H1 (cell line): Measurements from ENCODE around the gene ZDHHC11B. TPM values are rescaled to one million over a fixed set of nuclear protein-coding genes. Genes with fewer than 3 reads are reported as not detected.
"Not testable (repeated sequence)": the region's sequence is repeated elsewhere in the genome, so short reads cannot be mapped to it uniquely, and the experiment has no call there.

Experiments used
- CTCF ChIA-PET: fragments of 300-600 bp; sonication (Branson Sonifier 250); formaldehyde crosslinking; loops from one replicate; lab custom pipeline; 2021; ENCODE audit not compliant: partially characterized antibody; lab: Charles Lee
- POLR2A ChIA-PET: fragments of 300-600 bp; sonication (Branson Sonifier 250); formaldehyde crosslinking; loops from one replicate; lab custom pipeline; 2021; ENCODE audit warnings: inconsistent platforms; ENCODE audit not compliant: partially characterized antibody; lab: Charles Lee
- DNase-seq, 2 experiments: peaks; one replicate each; pipeline versions ENCODE4 v3.0.0 to v3.0.0-alpha.2; 2010 to 2022; ENCODE audit warnings: low spot score in 2 of 2, low read depth in 1 of 2, mixed read lengths in 1 of 2
- FAIRE-seq: peaks from 2 replicates; lab custom pipeline; 2011; peaks lifted over from hg19 to GRCh38; lab: Jason Lieb, UNC
- H2AFZ ChIP-seq: 2 replicates; pipeline ENCODE4 v1.8.1; 2012; ENCODE audit warnings: low read length, inconsistent platforms
- H2AK5ac ChIP-seq: 2 replicates; pipeline ENCODE4 v1.6.1; 2013; ENCODE audit warnings: low read depth, low read length
- H2BK120ac ChIP-seq: replicated peaks from 2 replicates; pipeline ENCODE3; 2013; ENCODE audit warnings: low read depth, low read length, inconsistent platforms
- H2BK12ac ChIP-seq: 2 replicates; pipeline ENCODE4 v1.6.1; 2013; ENCODE audit warnings: low read depth, low read length
- H2BK15ac ChIP-seq: 2 replicates; pipeline ENCODE4 v1.6.1; 2013; ENCODE audit warnings: low read length
- H2BK20ac ChIP-seq: 2 replicates; pipeline ENCODE4 v1.6.1; 2013; ENCODE audit warnings: low read length
- H2BK5ac ChIP-seq: 2 replicates; pipeline ENCODE4 v1.6.1; 2013; ENCODE audit warnings: low read depth, low read length
- H3K14ac ChIP-seq: 2 replicates; pipeline ENCODE4 v1.6.1; 2013; ENCODE audit warnings: inconsistent platforms; ENCODE audit not compliant: insufficient read length
- H3K18ac ChIP-seq: 2 replicates; pipeline ENCODE4 v1.6.1; 2013; ENCODE audit warnings: low read length; ENCODE audit errors: extremely low read depth
- H3K23ac ChIP-seq: 2 replicates; pipeline ENCODE4 v1.6.1; 2013; ENCODE audit warnings: inconsistent platforms; ENCODE audit not compliant: insufficient read length
- H3K23me2 ChIP-seq: 2 replicates; pipeline ENCODE4 v1.6.1; 2013; ENCODE audit warnings: low read depth, low read length
- H3K27ac ChIP-seq: 2 replicates; pipeline ENCODE4 v1.6.1; 2011; ENCODE audit warnings: low read depth, low read length, inconsistent platforms
- H3K27me3 ChIP-seq, 4 experiments: replicated peaks in 1 of 4; 1 replicate in 1 of 4; 2 replicates in 3 of 4; pipeline versions ENCODE4 v1.6.1 to v1.8.1; 2011 to 2013; ENCODE audit warnings: low read length in 3 of 4, mild to moderate bottlenecking in 3 of 4, inconsistent platforms in 2 of 4, mixed read lengths in 2 of 4, moderate library complexity in 1 of 4; ENCODE audit not compliant: control insufficient read depth in 3 of 4, insufficient read depth in 3 of 4; ENCODE audit errors: extremely low read depth in 1 of 4
- H3K36me3 ChIP-seq, 4 experiments: 2 replicates each; pipeline versions ENCODE4 v1.6.1 to v1.8.1; 2011 to 2013; ENCODE audit warnings: mild to moderate bottlenecking in 4 of 4, low read length in 3 of 4, moderate library complexity in 2 of 4, control low read depth in 1 of 4, inconsistent platforms in 1 of 4; ENCODE audit not compliant: insufficient read depth in 4 of 4, control insufficient read depth in 2 of 4
- H3K4ac ChIP-seq: replicated peaks from 2 replicates; pipeline ENCODE3; 2013; ENCODE audit warnings: low read length, low read depth, mixed read lengths, inconsistent platforms; ENCODE audit not compliant: insufficient read length
- H3K4me1 ChIP-seq, 4 experiments: replicated peaks in 1 of 4; 1 replicate in 1 of 4; 2 replicates in 3 of 4; pipeline versions ENCODE4 v1.6.1 to v1.8.1; 2011 to 2013; ENCODE audit warnings: low read length in 3 of 4, inconsistent platforms in 2 of 4, mixed read lengths in 1 of 4; ENCODE audit not compliant: insufficient read depth in 4 of 4, control insufficient read depth in 3 of 4
- H3K4me2 ChIP-seq, 2 experiments: 2 replicates each; pipeline versions ENCODE4 v1.6.1 to v1.8.1; 2011 to 2013; ENCODE audit warnings: low read depth in 2 of 2, low read length in 2 of 2, control low read depth in 1 of 2, inconsistent platforms in 1 of 2, mild to moderate bottlenecking in 1 of 2; ENCODE audit not compliant: insufficient read depth in 1 of 2
- H3K4me3 ChIP-seq, 4 experiments: fragments of 200-600, 300-600 bp in 1 of 4; sonication (generic), shearing (Covaris generic), sonication (Bioruptor Twin) in 1 of 4; 2 replicates each; pipeline versions ENCODE4 v1.5.1 to v1.8.1; 2011 to 2016; ENCODE audit warnings: low read length in 4 of 4, low read depth in 3 of 4, control low read depth in 2 of 4, inconsistent platforms in 2 of 4, mild to moderate bottlenecking in 2 of 4, mixed read lengths in 1 of 4, moderate library complexity in 1 of 4; ENCODE audit not compliant: insufficient read depth in 2 of 4; ENCODE audit errors: extremely low read depth in 1 of 4
- H3K56ac ChIP-seq: replicated peaks from 2 replicates; pipeline ENCODE3; 2013; ENCODE audit warnings: low read depth, mild to moderate bottlenecking, mixed read lengths, low read length, inconsistent platforms; ENCODE audit not compliant: insufficient read length
- H3K79me1 ChIP-seq: 2 replicates; pipeline ENCODE4 v1.6.1; 2013; ENCODE audit warnings: low read depth, low read length, control low read depth
- H3K79me2 ChIP-seq, 2 experiments: 2 replicates each; pipeline versions ENCODE4 v1.6.1 to v1.8.1; 2012 to 2013; ENCODE audit warnings: low read length in 2 of 2, mild to moderate bottlenecking in 2 of 2, inconsistent platforms in 1 of 2; ENCODE audit not compliant: insufficient read depth in 2 of 2, control insufficient read depth in 1 of 2
- H3K9ac ChIP-seq, 4 experiments: replicated peaks in 1 of 4; 1 replicate in 1 of 4; 2 replicates in 3 of 4; pipeline versions ENCODE4 v1.6.1 to v1.8.1; 2011 to 2013; ENCODE audit warnings: low read depth in 3 of 4, low read length in 3 of 4, control low read depth in 2 of 4, mild to moderate bottlenecking in 2 of 4, moderate library complexity in 2 of 4, inconsistent platforms in 1 of 4; ENCODE audit errors: extremely low read depth in 1 of 4
- H3K9me3 ChIP-seq, 2 experiments: 2 replicates each; pipeline versions ENCODE4 v1.6.1 to v1.8.1; 2012 to 2013; ENCODE audit warnings: mild to moderate bottlenecking in 2 of 2, moderate library complexity in 2 of 2, control low read depth in 1 of 2, inconsistent platforms in 1 of 2, low read depth in 1 of 2, low read length in 1 of 2, mixed read lengths in 1 of 2; ENCODE audit not compliant: insufficient read depth in 2 of 2
- H4K20me1 ChIP-seq, 2 experiments: replicated peaks in 1 of 2; 2 replicates each; pipeline versions ENCODE3 to v1.8.1; 2011 to 2013; ENCODE audit warnings: inconsistent platforms in 2 of 2, low read length in 2 of 2, mild to moderate bottlenecking in 1 of 2; ENCODE audit not compliant: insufficient read depth in 2 of 2, control insufficient read depth in 1 of 2
- H4K5ac ChIP-seq: 2 replicates; pipeline ENCODE4 v1.6.1; 2013; ENCODE audit warnings: low read length, low read depth, mixed read lengths, inconsistent platforms; ENCODE audit not compliant: insufficient read length
- H4K8ac ChIP-seq: 2 replicates; pipeline ENCODE4 v1.8.0; 2013; ENCODE audit warnings: mild to moderate bottlenecking, moderate library complexity, low read length, inconsistent platforms; ENCODE audit not compliant: insufficient read depth; ENCODE audit errors: extremely low read depth
- H4K91ac ChIP-seq: replicated peaks from 2 replicates; pipeline ENCODE3; 2013; ENCODE audit warnings: low read length, mixed read lengths, inconsistent platforms; ENCODE audit not compliant: insufficient read length
- WGBS, 2 experiments: shearing (Covaris generic) in 1 of 2; methylation state at CpG; one replicate each; pipeline versions ENCODE4 v1.1.6 to v1.1.7; 2013 to 2015; ENCODE audit warnings: low lambda C conversion rate in 2 of 2, mixed read lengths in 2 of 2, inconsistent platforms in 1 of 2, low coverage in 1 of 2, missing lambda C conversion rate in 1 of 2; ENCODE audit not compliant: insufficient replicate concordance in 2 of 2, insufficient coverage in 1 of 2, insufficient read length in 1 of 2; ENCODE audit errors: extremely low coverage in 1 of 2, missing lambda C conversion rate in 1 of 2; 5-methylcytosine and 5-hydroxymethylcytosine counted together
- polyA plus RNA-seq, 7 experiments: library from polyadenylated mRNA; depleted of rRNA in 3 of 7; stranded (reverse) in 5 of 7; unstranded in 2 of 7; fragments of >200 nt in 5 of 7; fragments of 200-250 nt in 2 of 7; gene quantifications; 1 replicate in 5 of 7; 2 replicates in 1 of 7; 4 replicates in 1 of 7; pipeline versions ENCODE4 v1.2.1 to v1.2.3, GENCODE V29; 2011 to 2013; ENCODE audit warnings: missing spikeins in 2 of 7, mixed read lengths in 2 of 7
- total RNA-seq: library from RNA; stranded (reverse); fragmentation: NEBNext Ultra II Directional; extraction: Animal tissue kit (Norgen Biotek cat#: 25700); gene quantifications from 2 replicates; pipeline ENCODE4 v1.2.1, GENCODE V29; 2021

ZDHHC11B gene
- total and polyA plus RNA-seq, 2 of the 8 experiments (the other 6 are each of a cell fraction or from before 2014, with no cell fraction given): 0.29 to 2.5 TPM

DNA sequence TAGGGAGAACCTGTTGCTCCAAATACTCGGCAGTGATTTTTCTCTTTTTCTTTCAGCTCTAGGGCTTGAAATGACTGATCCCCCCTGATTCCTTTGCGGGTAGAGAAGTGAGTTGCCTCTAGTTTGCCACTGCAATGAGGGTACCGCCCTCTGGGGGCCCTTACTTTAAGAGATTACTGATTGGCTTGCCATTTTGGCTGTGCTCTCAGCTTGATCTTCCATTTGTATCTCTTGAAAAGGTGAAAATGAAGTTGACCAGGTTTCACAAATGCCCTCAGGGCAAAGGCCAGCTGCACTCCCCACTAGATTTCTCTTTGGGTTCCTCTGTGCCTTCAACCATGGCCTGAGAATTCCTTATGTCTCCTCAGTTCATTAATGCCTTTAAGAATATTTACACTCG is 13.5 kb upstream of the ZDHHC11B start:
- H3K18ac ChIP-seq, H2AK5ac ChIP-seq, H3K4me1 ChIP-seq, H3K4ac ChIP-seq, H3K14ac ChIP-seq, H2BK20ac ChIP-seq, H3K23ac ChIP-seq, H2BK12ac ChIP-seq, H2BK15ac ChIP-seq, POLR2A ChIA-PET, H2AFZ ChIP-seq, H3K56ac ChIP-seq, H4K5ac ChIP-seq, H3K27ac ChIP-seq, H3K79me2 ChIP-seq, DNase-seq, H2BK5ac ChIP-seq, H3K4me2 ChIP-seq, H2BK120ac ChIP-seq, H3K23me2 ChIP-seq, H3K9ac ChIP-seq, H3K27me3 ChIP-seq, H3K36me3 ChIP-seq, H4K20me1 ChIP-seq, CTCF ChIA-PET, H3K4me3 ChIP-seq, H3K79me1 ChIP-seq, H4K91ac ChIP-seq, H4K8ac ChIP-seq: not testable (repeated sequence)
- H3K9me3 ChIP-seq: peaks cover 10 to 20% of the 10 kb centered on the region in 2 experiments; a peak in 2 of 4 replicates
- FAIRE-seq: peak; percentile 88
- WGBS, 2 experiments: 63% methylated on average over 2 of the region's 4 CpGs; no CpG with 5 or more reads in 1 of the 2 experiments

GRCh38 chr5:795873-796272 is 11.3 kb upstream of the ZDHHC11B start:
- H3K4me1 ChIP-seq, H3K27me3 ChIP-seq, CTCF ChIA-PET, H3K4me2 ChIP-seq, H4K91ac ChIP-seq, H3K23me2 ChIP-seq, H3K23ac ChIP-seq, H3K79me1 ChIP-seq, FAIRE-seq, H4K5ac ChIP-seq, H3K9ac ChIP-seq, H3K4me3 ChIP-seq, POLR2A ChIA-PET, H2BK5ac ChIP-seq, H2BK12ac ChIP-seq, H3K79me2 ChIP-seq, H2AFZ ChIP-seq, H3K4ac ChIP-seq, H3K27ac ChIP-seq, H4K8ac ChIP-seq, H3K36me3 ChIP-seq, H2BK120ac ChIP-seq, H4K20me1 ChIP-seq, H2AK5ac ChIP-seq, DNase-seq, H3K18ac ChIP-seq, H3K56ac ChIP-seq, H3K14ac ChIP-seq: not testable (repeated sequence)
- 74% methylated on average over 1 of the region's 1 CpG; no CpG with 5 or more reads in 1 of the 2 experiments for WGBS, 2 experiments
- Histone ChIP-seq H2BK20ac (0 out of 2 replicates have a peak overlapping the region, but pooled peaks have one; percentile 3), H2BK15ac (0 out of 2 replicates have a peak overlapping the region, but pooled peaks have one; percentile 53), H3K9me3 (peaks cover 10 to 23% of the 10 kb centered on the region in 2 experiments; a peak in 3 of 4 replicates)
